ENCODE results near the gene PPP2R2C. TPM values are rescaled to one million over a fixed set of nuclear protein-coding genes. Genes with fewer than 3 reads are reported as not detected.

PPP2R2C gene
- total RNA-seq, 1 experiment from 2014 or later: 32.9 TPM

- no peaks in the 10 kb centered on the region for H3K4me1 ChIP-seq (ENCODE audit: control insufficient read depth in 1 of 2, insufficient read depth in 2 of 2, low read length in 2 of 2)
- H3K9me3 ChIP-seq (ENCODE audit: control insufficient read depth in 1 of 2, insufficient read depth in 1 of 2, low read depth in 1 of 2, low read length in 2 of 2): no peaks in the 10 kb centered on the region
- H2AFZ ChIP-seq (ENCODE audit: low read depth, low read length, poor library complexity, severe bottlenecking): no peak overlapping the region
- intact Hi-C loops (cut with micrococcal nuclease): no loop called here
- BruUV-seq (replicated peaks): no TSS peak
- RAD21 ChIA-PET (ENCODE audit: low non-redundant PET in 1 of 2, low total read pairs in 2 of 2, uncharacterized antibody in 2 of 2, unreplicated experiment in 2 of 2): no interaction called here
- CTCF ChIA-PET: no interaction called here
- no peaks in the 10 kb centered on the region for H4K20me1 ChIP-seq (ENCODE audit: insufficient read depth)
- no peak for TF ChIP-seq CEBPB (IDR thresholded peaks at IDR 0.05; ENCODE audit: low read depth)
- DNase-seq (ENCODE audit: low read depth, low spot score): no peak
- H3K36me3 ChIP-seq (ENCODE audit: control insufficient read depth in 1 of 2, insufficient read depth in 2 of 2, low read length in 2 of 2): peaks cover 0 to 5% of the 10 kb centered on the region in 2 experiments; a peak in 1 of 4 replicates
- no peaks in the 10 kb centered on the region for H3K79me2 ChIP-seq (ENCODE audit: insufficient read depth, low read length)
- H3K9ac ChIP-seq (ENCODE audit: low read length): no peak overlapping the region
- H3K27ac ChIP-seq (ENCODE audit: low read depth, low read length): no peak overlapping the region
- H3K4me2 ChIP-seq (ENCODE audit: low read length): no peak overlapping the region
- no peak overlapping the region for H3K4me3 ChIP-seq (replicated peaks in 1 of 2; ENCODE audit: low read depth in 1 of 2, low read length in 2 of 2)
- H3K27me3 ChIP-seq (ENCODE audit: insufficient read depth, low read length): peaks cover 7% of the 10 kb centered on the region; the same call in 1 of the 2 replicates
- ATAC-seq: no peak
- H3K9me2 ChIP-seq (ENCODE audit: insufficient read depth): no peaks in the 10 kb centered on the region
- POLR2A ChIA-PET: no interaction called here
Observed at GRCh38 chr4:6369035-6369434, 103.4 kb downstream of the PPP2R2C start.

- no peaks in the 10 kb centered on the region for H3K79me2 ChIP-seq (ENCODE audit: insufficient read depth, low read length)
- H3K27ac ChIP-seq (ENCODE audit: low read depth, low read length): no peak overlapping the region
- CTCF ChIA-PET: no interaction called here
- H3K9me2 ChIP-seq (ENCODE audit: insufficient read depth): no peaks in the 10 kb centered on the region
- no peak overlapping the region for H3K4me3 ChIP-seq (replicated peaks in 1 of 2; ENCODE audit: low read depth in 1 of 2, low read length in 2 of 2)
- no peak for ATAC-seq
- H3K4me1 ChIP-seq (ENCODE audit: control insufficient read depth in 1 of 2, insufficient read depth in 2 of 2, low read length in 2 of 2): no peaks in the 10 kb centered on the region
- DNase-seq (ENCODE audit: low read depth, low spot score): no peak
- no peak overlapping the region for H2AFZ ChIP-seq (ENCODE audit: low read depth, low read length, poor library complexity, severe bottlenecking)
- no peak overlapping the region for H3K4me2 ChIP-seq (ENCODE audit: low read length)
- POLR2A ChIA-PET: no interaction called here
- no peaks in the 10 kb centered on the region for H4K20me1 ChIP-seq (ENCODE audit: insufficient read depth)
- H3K9ac ChIP-seq (ENCODE audit: low read length): no peak overlapping the region
- RAD21 ChIA-PET (ENCODE audit: low non-redundant PET in 1 of 2, low total read pairs in 2 of 2, uncharacterized antibody in 2 of 2, unreplicated experiment in 2 of 2): no interaction called here
- H3K36me3 ChIP-seq (ENCODE audit: control insufficient read depth in 1 of 2, insufficient read depth in 2 of 2, low read length in 2 of 2): peaks cover 0 to 3% of the 10 kb centered on the region in 2 experiments; a peak in 1 of 4 replicates
- intact Hi-C loops (cut with micrococcal nuclease): no loop called here
- no TSS peak for BruUV-seq (replicated peaks)
- H3K27me3 ChIP-seq (ENCODE audit: insufficient read depth, low read length): peaks cover 7% of the 10 kb centered on the region; the same call in 1 of the 2 replicates
- H3K9me3 ChIP-seq (ENCODE audit: control insufficient read depth in 1 of 2, insufficient read depth in 1 of 2, low read depth in 1 of 2, low read length in 2 of 2): no peaks in the 10 kb centered on the region
- TF ChIP-seq REST (IDR thresholded peaks at IDR 0.05; ENCODE audit: low read depth) (no peak), SRF (IDR thresholded peaks at IDR 0.05; ENCODE audit: low read depth) (no peak), ELF1 (IDR thresholded peaks at IDR 0.05; ENCODE audit: borderline replicate concordance, low read depth) (no peak), POLR2A (IDR thresholded peaks at IDR 0.05; ENCODE audit: borderline replicate concordance, extremely low read depth, insufficient read depth, insufficient read length) (no peak), ZNF274 (IDR thresholded peaks at IDR 0.05; ENCODE audit: low read depth, low read length) (no peak), CBX3 (IDR thresholded peaks at IDR 0.05; ENCODE audit: low read depth) (no peak), MAX (IDR thresholded peaks at IDR 0.05) (no peak), SIN3A (IDR thresholded peaks at IDR 0.05; ENCODE audit: low read depth) (no peak), ZBTB33 (IDR thresholded peaks at IDR 0.05; ENCODE audit: extremely low read depth, insufficient replicate concordance, low read length) (no peak), ZFX (IDR thresholded peaks at IDR 0.05) (no peak), EZH2phosphoT487 (IDR thresholded peaks at IDR 0.05; ENCODE audit: borderline replicate concordance) (no peak), EGR1 (IDR thresholded peaks at IDR 0.05; ENCODE audit: low read depth) (no peak), EZH2 (IDR thresholded peaks at IDR 0.05) (no peak), YY1 (IDR thresholded peaks at IDR 0.05; ENCODE audit: extremely low read depth, insufficient replicate concordance, low read depth, low read length) (no peak)
Observed at GRCh38 chr4:6368601-6369000, 103.8 kb downstream of the PPP2R2C start.

Measured in HCT116 (cell line).